HepG2 (cell line): ENCODE data around the gene MBLAC1.
A peak's percentile ranks its signal among the peaks of the same experiment; 100 is the strongest.

Experiments used
- BHLHE40 ChIP-seq: IDR thresholded peaks from 2 replicates; pipeline ENCODE4 v1.6.1; 2011; ENCODE audit warnings: low read length, improper control_type of control experiment
- CEBPG ChIP-seq: IDR thresholded peaks from 2 replicates; pipeline ENCODE4 v1.6.1; 2016
- CTCF ChIP-seq: sonication (generic); formaldehyde crosslinking; IDR thresholded peaks from 2 replicates; pipeline ENCODE4 v1.5.0; 2020; ENCODE audit warnings: mild to moderate bottlenecking, missing genetic modification reagents, moderate library complexity
- FOXO1 ChIP-seq: sonication (generic); formaldehyde crosslinking; IDR thresholded peaks from 2 replicates; pipeline ENCODE4 v1.4.0; 2020; ENCODE audit warnings: missing genetic modification reagents
- JUND ChIP-seq: sonication (generic); formaldehyde crosslinking; IDR thresholded peaks from 2 replicates; pipeline ENCODE4 v1.8.0; 2022; ENCODE audit warnings: mild to moderate bottlenecking, missing genetic modification reagents
- KDM1A ChIP-seq: IDR thresholded peaks from 2 replicates; pipeline ENCODE4 v1.6.1; 2016; ENCODE audit warnings: missing compliant biosample characterization
- ZNF552 ChIP-seq: sonication (generic); formaldehyde crosslinking; IDR thresholded peaks from 2 replicates; pipeline ENCODE4 v1.9.0; 2022; ENCODE audit warnings: missing genetic modification reagents, mild to moderate bottlenecking, borderline replicate concordance
- ZNF704 ChIP-seq: sonication (generic); formaldehyde crosslinking; IDR thresholded peaks from 2 replicates; pipeline ENCODE4 v1.8.1; 2023; ENCODE audit warnings: mild to moderate bottlenecking, inconsistent platforms, moderate library complexity, missing genetic modification reagents, borderline replicate concordance

DNA sequence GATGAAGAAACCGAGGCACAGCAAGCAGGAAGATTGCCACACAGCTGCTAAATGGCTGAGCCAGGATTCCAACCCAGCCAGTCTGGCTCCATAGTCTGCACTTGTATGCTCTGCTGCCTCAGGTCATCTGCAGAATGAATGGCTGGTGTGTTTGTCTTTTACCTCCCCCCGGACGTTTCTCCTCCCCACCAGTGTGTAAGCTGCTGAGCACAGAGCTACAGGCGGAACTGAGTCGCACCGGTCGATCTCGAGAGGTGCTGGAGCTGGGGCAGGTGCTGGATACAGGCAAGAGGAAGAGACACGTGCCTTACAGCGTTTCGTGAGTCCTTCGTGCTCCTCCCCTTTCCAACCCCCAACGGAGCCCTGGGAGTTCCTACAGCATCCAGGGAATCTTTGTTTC lies 4.7 kb upstream of the MBLAC1 start:
- no peak for TF ChIP-seq KDM1A
- TF ChIP-seq ZNF552 (CRISPR knock-in tag), result no peak
- no peak for TF ChIP-seq FOXO1
- TF ChIP-seq BHLHE40, result peak; percentile 85
- TF ChIP-seq ZNF704 (CRISPR knock-in tag), result no peak
- no peak for TF ChIP-seq JUND (CRISPR knock-in tag)
- TF ChIP-seq CEBPG (CRISPR knock-in tag), result no peak; the same call in 1 of the 2 replicates
- TF ChIP-seq CTCF (CRISPR knock-in tag), result peak; percentile 13; the same call in 1 of the 2 replicates
